IMR-90 (cell line): ENCODE results near the gene GRAMD1B. TPM values are rescaled to one million over a fixed set of nuclear protein-coding genes. Genes with fewer than 3 reads are reported as not detected.

Experiments
- ATAC-seq: fragments of 200-7000 bp; cut with Tn5 transposase; 2 replicates; pipeline ENCODE4 v1.9.1; 2020; ENCODE audit warnings: low read depth, mild to moderate bottlenecking, moderate library complexity
- BruUV-seq: library from RNA; stranded (reverse); fragments of 400-500 nt; replicated peaks from 2 replicates; lab custom pipeline; 2021; lab: Mats Ljungman, UMichigan
- CTCF ChIA-PET: fragments of 300-600 bp; formaldehyde crosslinking; extraction: SDS; loops from one replicate; lab custom pipeline; 2021; ENCODE audit warnings: antibody characterized with exemption; lab: Yijun Ruan, JAX
- POLR2A ChIA-PET: fragments of 300-600 bp; sonication (Branson Sonifier 250); formaldehyde crosslinking; loops from one replicate; lab custom pipeline; 2022; ENCODE audit warnings: antibody characterized with exemption; ENCODE audit not compliant: unreplicated experiment; lab: Charles Lee
- DNase-seq: peaks from one replicate; pipeline ENCODE4 v3.0.0; 2013
- H2AFZ ChIP-seq: replicated peaks from 2 replicates; pipeline ENCODE3; 2013; ENCODE audit warnings: low read length, mild to moderate bottlenecking; ENCODE audit not compliant: poor library complexity
- H2AK5ac ChIP-seq: 2 replicates; pipeline ENCODE4 v1.6.1; 2013; ENCODE audit warnings: low read depth, low read length, inconsistent platforms
- H2AK9ac ChIP-seq: replicated peaks from 2 replicates; pipeline ENCODE3; 2013; ENCODE audit warnings: mild to moderate bottlenecking, low read depth, low read length, moderate library complexity; ENCODE audit not compliant: poor library complexity
- H2BK120ac ChIP-seq: 2 replicates; pipeline ENCODE4 v1.6.1; 2013; ENCODE audit warnings: low read depth, low read length, inconsistent platforms
- H2BK15ac ChIP-seq: 3 replicates; pipeline ENCODE4 v1.6.1; 2013; ENCODE audit warnings: low read depth, low read length, inconsistent platforms
- H2BK20ac ChIP-seq: 2 replicates; pipeline ENCODE4 v1.6.1; 2013; ENCODE audit warnings: low read depth, mild to moderate bottlenecking, inconsistent platforms, low read length, moderate library complexity
- H2BK5ac ChIP-seq: 2 replicates; pipeline ENCODE4 v1.6.1; 2013; ENCODE audit warnings: mild to moderate bottlenecking, low read depth, low read length, inconsistent platforms; ENCODE audit not compliant: poor library complexity, severe bottlenecking
- H3K14ac ChIP-seq: replicated peaks from 2 replicates; pipeline ENCODE4 v1.6.1; 2013; ENCODE audit warnings: low read depth, low read length, inconsistent platforms
- H3K18ac ChIP-seq: 2 replicates; pipeline ENCODE4 v1.6.1; 2013; ENCODE audit warnings: low read depth, low read length, control low read depth
- H3K23ac ChIP-seq: 2 replicates; pipeline ENCODE4 v1.6.1; 2013; ENCODE audit warnings: low read depth, low read length, inconsistent platforms
- H3K27ac ChIP-seq: 2 replicates; pipeline ENCODE4 v1.5.1; 2013; ENCODE audit warnings: mild to moderate bottlenecking, control low read depth, low read length; ENCODE audit not compliant: insufficient read depth
- H3K27me3 ChIP-seq: 2 replicates; pipeline ENCODE4 v1.6.1; 2013; ENCODE audit warnings: low read length; ENCODE audit not compliant: control insufficient read depth, insufficient read depth
- H3K36me3 ChIP-seq: 2 replicates; pipeline ENCODE4 v1.6.1; 2013; ENCODE audit warnings: low read length, mixed read lengths; ENCODE audit not compliant: control insufficient read depth, insufficient read depth
- H3K4ac ChIP-seq: 2 replicates; pipeline ENCODE4 v1.6.1; 2013; ENCODE audit warnings: low read depth, low read length, inconsistent platforms
- H3K4me1 ChIP-seq: 2 replicates; pipeline ENCODE4 v1.6.1; 2013; ENCODE audit warnings: low read length, mixed read lengths; ENCODE audit not compliant: control insufficient read depth, insufficient read depth
- H3K4me2 ChIP-seq: 2 replicates; pipeline ENCODE4 v1.6.1; 2013; ENCODE audit warnings: low read depth, mild to moderate bottlenecking, control low read depth, low read length, moderate library complexity
- H3K4me3 ChIP-seq: 2 replicates; pipeline ENCODE4 v1.5.1; 2013; ENCODE audit warnings: low read depth, mild to moderate bottlenecking, control low read depth, low read length, moderate library complexity; ENCODE audit not compliant: insufficient read depth
- H3K56ac ChIP-seq: 2 replicates; pipeline ENCODE4 v1.6.1; 2013; ENCODE audit warnings: low read length, inconsistent platforms; ENCODE audit not compliant: insufficient read depth; ENCODE audit errors: extremely low read depth
- H3K79me1 ChIP-seq, 2 experiments: 2 replicates each; pipeline ENCODE4 v1.6.1; 2013; ENCODE audit warnings: low read length in 2 of 2, inconsistent platforms in 1 of 2, low read depth in 1 of 2
- H3K9ac ChIP-seq: 2 replicates; pipeline ENCODE4 v1.6.1; 2013; ENCODE audit warnings: low read depth, low read length, control low read depth
- H3K9me1 ChIP-seq: 2 replicates; pipeline ENCODE4 v1.6.1; 2013; ENCODE audit warnings: low read length, inconsistent platforms; ENCODE audit not compliant: insufficient read depth
- H3K9me3 ChIP-seq: 2 replicates; pipeline ENCODE4 v1.6.1; 2013; ENCODE audit warnings: low read length; ENCODE audit not compliant: control insufficient read depth, insufficient read depth
- H4K20me1 ChIP-seq: 2 replicates; pipeline ENCODE4 v1.6.1; 2013; ENCODE audit warnings: low read length, inconsistent platforms; ENCODE audit not compliant: insufficient read depth
- H4K5ac ChIP-seq: 2 replicates; pipeline ENCODE4 v1.6.1; 2013; ENCODE audit warnings: mild to moderate bottlenecking, low read depth, low read length, control low read depth
- H4K8ac ChIP-seq, 2 experiments: 2 replicates each; pipeline ENCODE4 v1.6.1; 2013; ENCODE audit warnings: low read depth in 2 of 2, low read length in 2 of 2, control low read depth in 1 of 2, inconsistent platforms in 1 of 2
- H4K91ac ChIP-seq: 2 replicates; pipeline ENCODE4 v1.6.1; 2013; ENCODE audit warnings: low read depth, low read length, inconsistent platforms; ENCODE audit not compliant: insufficient read depth
- CHD1 ChIP-seq: IDR thresholded peaks from 2 replicates; pipeline ENCODE4 v1.6.1; 2012; ENCODE audit warnings: low read depth, low read length, improper control_type of control experiment
- CTCF ChIP-seq: conservative IDR thresholded peaks from 2 replicates; pipeline ENCODE4 v1.5.1; 2012; ENCODE audit warnings: mild to moderate bottlenecking, low read depth, low read length, improper control_type of control experiment
- ELK1 ChIP-seq: fragments of 150-350 bp; IDR thresholded peaks from 2 replicates; pipeline ENCODE4 v1.6.1; 2016; ENCODE audit warnings: low read depth, mild to moderate bottlenecking, low read length, moderate library complexity, borderline replicate concordance
- FOS ChIP-seq: fragments of 150-350 bp; IDR thresholded peaks from 2 replicates; pipeline ENCODE4 v1.6.1; 2016; ENCODE audit warnings: low read depth, low read length
- MAFK ChIP-seq: IDR thresholded peaks from 2 replicates; pipeline ENCODE4 v1.6.1; 2012; ENCODE audit warnings: low read depth, low read length, improper control_type of control experiment
- MXI1 ChIP-seq: IDR thresholded peaks from 2 replicates; pipeline ENCODE4 v1.6.1; 2012; ENCODE audit warnings: low read depth, mild to moderate bottlenecking, low read length, moderate library complexity, borderline replicate concordance
- POLR2A ChIP-seq: IDR thresholded peaks from 2 replicates; pipeline ENCODE4 v1.6.1; 2012; ENCODE audit warnings: mild to moderate bottlenecking, low read depth, low read length
- RAD21 ChIP-seq: IDR thresholded peaks from 2 replicates; pipeline ENCODE4 v1.6.1; 2012; ENCODE audit warnings: low read length, improper control_type of control experiment
- USF2 ChIP-seq: fragments of 150-350 bp; IDR thresholded peaks from 2 replicates; pipeline ENCODE4 v1.6.1; 2017; ENCODE audit warnings: mild to moderate bottlenecking, antibody characterized with exemption, low read length, low read depth
- WGBS, 2 experiments: methylation state at CpG; one replicate each; pipeline versions ENCODE4 v1.1.5 to v1.1.7; 2013; ENCODE audit warnings: missing lambda C conversion rate in 2 of 2; ENCODE audit not compliant: insufficient read length in 1 of 2; ENCODE audit errors: extremely low coverage in 2 of 2; 5-methylcytosine and 5-hydroxymethylcytosine counted together
- dilution Hi-C: fragments of 300-500 bp; cut with HindIII; formaldehyde crosslinking; loops from one replicate; pipeline ENCODE4 v1.14.3; 2018; ENCODE audit warnings: low sequenced_read_pairs; ENCODE audit not compliant: unreplicated experiment
- in situ Hi-C: fragments of 300-500 bp; cut with MboI; formaldehyde crosslinking; loops from 3 replicates; pipeline ENCODE4 v1.14.3; 2019; ENCODE audit warnings: low sequenced_read_pairs, inconsistent platforms, mixed read lengths
- intact Hi-C: fragments of 100-400 bp; cut with micrococcal nuclease; formaldehyde crosslinking; loops from 2 replicates; pipeline ENCODE4 v1.10.0; 2022
- polyA plus RNA-seq, 3 experiments: library from polyadenylated mRNA; depleted of rRNA; stranded (reverse); fragments of >200 nt; gene quantifications; 2 replicates each; pipeline ENCODE4 v1.2.3, GENCODE V29; 2012; ENCODE audit warnings: low replicate concordance in 1 of 3
- total RNA-seq: library from RNA; depleted of rRNA; stranded (reverse); fragments of >200 nt; gene quantifications from 2 replicates; pipeline ENCODE4 v1.2.3, GENCODE V29; 2012

Gene GRAMD1B
- total and polyA plus RNA-seq, 2 of the 4 experiments (the other 2 are of a cell fraction): 7.1 to 7.2 TPM

GRCh38 chr11:123521001-123521400 is 90.9 kb downstream of the GRAMD1B start:
- H3K14ac ChIP-seq: no peak overlapping the region
- peaks cover 2 to 29% of the 10 kb centered on the region in 2 experiments; a peak in 3 of 4 replicates for H3K79me1 ChIP-seq
- no peak overlapping the region for H4K8ac ChIP-seq
- peaks cover 8% of the 10 kb centered on the region for H3K4me1 ChIP-seq
- no peak for DNase-seq
- H3K23ac ChIP-seq: no peak overlapping the region
- H3K4me3 ChIP-seq: no peak overlapping the region
- no peak overlapping the region for H3K56ac ChIP-seq
- no peak overlapping the region for H3K4me2 ChIP-seq
- peaks cover 11% of the 10 kb centered on the region for H4K20me1 ChIP-seq
- no peak overlapping the region for H4K91ac ChIP-seq
- no peak overlapping the region for H3K9ac ChIP-seq
- ATAC-seq: no peak
- no peaks in the 10 kb centered on the region for H3K9me3 ChIP-seq
- no peak overlapping the region for H2BK5ac ChIP-seq
- H3K9me1 ChIP-seq: peaks cover 6% of the 10 kb centered on the region; the same call in 1 of the 2 replicates
- no peak overlapping the region for H2AFZ ChIP-seq
- H2BK120ac ChIP-seq: no peak overlapping the region
- CTCF ChIA-PET: interaction anchor here (1.2 to 1.9 kb wide), 2 partner anchors 32 to 60 kb away, joined by 3 to 4 read pairs; no protein-coding TSS in a partner anchor
- POLR2A ChIA-PET: no interaction called here
- H3K27me3 ChIP-seq: no peaks in the 10 kb centered on the region
- H3K4ac ChIP-seq: no peak overlapping the region
- H2AK9ac ChIP-seq: no peak overlapping the region
- no peak overlapping the region for H2AK5ac ChIP-seq
- H3K27ac ChIP-seq: no peak overlapping the region
- no peak overlapping the region for H4K5ac ChIP-seq
- H3K18ac ChIP-seq: no peak overlapping the region
- BruUV-seq: no TSS peak
- no peak overlapping the region for H2BK20ac ChIP-seq
- in situ Hi-C loops (no loop called here), dilution Hi-C loops (no loop called here), intact Hi-C loops (no loop called here)
- H2BK15ac ChIP-seq: no peak overlapping the region
- TF ChIP-seq CHD1 (no peak), FOS (no peak), RAD21 (no peak), MAFK (no peak), USF2 (no peak), CTCF (no peak), POLR2A (no peak), ELK1 (no peak), MXI1 (no peak)
- no CpG with 5 or more reads among the region's 3 CpGs for WGBS, 2 experiments
- no peaks in the 10 kb centered on the region for H3K36me3 ChIP-seq
